Measurements from ENCODE around the gene FAM124A.

The FAM124A gene

GRCh38 chr13:51243832-51244231 lies 21.6 kb downstream of the FAM124A start:
- DNase-seq, result no peak

GRCh38 chr13:51244637-51245405 lies 22.6 kb downstream of the FAM124A start:
- DNase-seq, result no peak

- no peak for DNase-seq
Measured at GRCh38 chr13:51245583-51245982, 23.4 kb downstream of the FAM124A start.

- no peak for DNase-seq
Measured at GRCh38 chr13:51246025-51246417, 23.8 kb downstream of the FAM124A start.

- DNase-seq, result no peak
Measured at GRCh38 chr13:51246418-51247277, 24.4 kb downstream of the FAM124A start.

DNA sequence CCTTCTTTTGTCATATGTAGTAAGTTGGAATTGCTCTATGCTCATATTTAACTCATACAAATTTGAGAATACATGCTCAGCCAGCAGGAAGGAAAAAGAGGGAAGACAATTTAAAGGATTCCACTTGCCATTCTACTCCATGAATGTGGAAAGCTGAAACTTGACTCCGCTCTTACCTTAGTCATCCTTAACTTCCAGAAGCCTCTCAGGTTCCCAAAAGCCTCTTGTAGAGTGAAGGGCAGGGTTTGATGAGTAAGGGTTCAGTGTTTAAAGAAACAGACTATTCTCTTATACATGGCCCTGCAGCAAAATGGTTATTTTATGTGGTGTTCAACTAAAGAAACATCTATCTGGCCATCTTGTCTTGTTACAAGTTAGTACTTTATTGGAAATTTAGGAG lies 27.1 kb downstream of the FAM124A start:
- no peak for DNase-seq

DNA sequence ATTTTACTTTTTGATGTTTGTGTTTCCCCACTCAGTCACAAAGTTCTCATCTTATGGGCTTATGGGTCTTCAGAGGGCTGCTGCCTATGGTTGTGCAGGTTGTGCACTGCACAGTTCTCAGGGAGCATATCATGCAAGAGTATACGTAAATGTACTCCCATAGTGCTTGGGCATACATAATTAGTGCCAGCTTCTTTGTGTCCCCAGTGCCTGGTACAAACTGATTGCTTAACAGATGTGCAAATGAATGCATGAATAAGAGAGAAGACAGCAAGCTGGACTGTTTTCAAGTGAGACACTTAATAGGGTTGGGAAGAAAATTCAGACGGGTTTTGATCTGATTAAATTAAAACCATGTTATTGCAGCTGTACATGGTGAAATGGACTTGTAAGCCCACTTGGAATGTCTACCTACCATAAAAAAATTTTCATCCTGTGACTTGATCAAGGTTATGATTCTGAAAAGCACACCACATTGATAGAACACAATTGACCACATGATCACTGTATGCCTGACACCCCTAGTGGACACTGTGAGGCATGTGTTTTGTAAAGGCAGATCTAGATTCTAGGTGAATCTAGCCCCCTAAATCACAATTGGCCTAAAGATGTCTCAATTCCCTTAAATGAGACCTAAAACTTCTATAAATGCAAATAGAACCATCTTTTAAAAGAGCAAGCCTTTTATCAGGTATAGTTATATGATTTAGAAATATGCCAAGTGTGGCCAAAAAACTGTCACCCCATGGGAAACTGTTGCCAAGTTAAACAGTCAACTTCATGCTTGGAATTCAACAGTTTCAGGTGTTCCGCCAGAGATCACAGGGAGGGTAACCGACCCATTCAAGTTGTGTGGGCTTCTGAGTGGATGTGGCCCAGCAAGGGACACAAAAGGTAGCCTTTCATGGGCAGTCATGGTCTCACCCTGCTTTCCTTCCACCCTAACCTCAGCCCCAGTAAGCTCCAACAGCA lies 27.9 kb downstream of the FAM124A start:
- DNase-seq, result no peak

DNA sequence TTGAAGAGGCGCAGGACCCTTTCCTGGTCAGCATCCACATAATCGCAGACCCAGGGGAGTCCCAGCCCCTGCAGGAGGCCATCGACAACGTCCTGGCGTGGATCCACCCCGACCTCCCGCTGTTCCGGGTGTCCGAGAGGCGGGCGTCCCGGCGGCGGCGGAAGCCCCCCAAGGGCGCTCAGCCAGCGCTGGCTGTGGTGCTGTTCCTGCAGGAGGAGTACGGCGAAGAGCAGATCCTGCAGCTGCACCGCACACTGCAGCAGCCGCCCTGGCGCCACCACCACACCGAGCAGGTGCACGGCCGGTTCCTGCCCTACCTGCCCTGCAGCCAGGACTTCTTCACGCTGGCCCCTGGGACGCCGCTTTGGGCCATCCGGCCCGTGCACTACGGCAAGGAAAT lies 29.3 kb downstream of the FAM124A start:
- DNase-seq, result no peak

DNA sequence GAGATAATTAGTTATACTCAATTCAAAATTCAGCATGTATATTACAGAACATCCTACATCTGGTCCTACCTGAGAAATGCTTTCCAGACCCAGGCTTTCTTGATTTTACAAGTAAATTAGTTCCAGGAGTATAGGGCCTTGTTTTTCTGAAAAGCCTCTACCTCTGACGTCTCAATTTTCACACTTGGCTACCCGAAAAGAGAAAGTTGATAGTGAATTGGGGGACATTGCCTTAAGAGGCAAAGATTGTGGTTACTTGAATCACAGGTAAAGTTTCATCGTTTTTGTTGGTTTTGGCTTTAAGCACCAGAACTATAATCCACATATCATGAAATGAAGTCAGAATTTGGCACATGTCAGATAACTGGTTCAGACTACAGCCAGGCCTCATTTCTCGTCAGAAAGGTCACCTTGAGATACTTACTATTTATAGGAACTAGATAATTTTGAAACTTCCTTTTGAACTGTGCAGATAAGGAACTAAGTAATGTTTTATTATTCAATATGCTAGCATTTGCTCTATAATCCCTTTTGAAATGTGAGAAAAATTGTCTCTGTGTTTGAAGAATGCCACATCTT lies 30.8 kb downstream of the FAM124A start:
- no peak for DNase-seq

GRCh38 chr13:51255556-51255955 lies 33.4 kb downstream of the FAM124A start:
- no peak for DNase-seq

GRCh38 chr13:51257187-51257586 lies 35.0 kb downstream of the FAM124A start:
- no peak for DNase-seq

DNA sequence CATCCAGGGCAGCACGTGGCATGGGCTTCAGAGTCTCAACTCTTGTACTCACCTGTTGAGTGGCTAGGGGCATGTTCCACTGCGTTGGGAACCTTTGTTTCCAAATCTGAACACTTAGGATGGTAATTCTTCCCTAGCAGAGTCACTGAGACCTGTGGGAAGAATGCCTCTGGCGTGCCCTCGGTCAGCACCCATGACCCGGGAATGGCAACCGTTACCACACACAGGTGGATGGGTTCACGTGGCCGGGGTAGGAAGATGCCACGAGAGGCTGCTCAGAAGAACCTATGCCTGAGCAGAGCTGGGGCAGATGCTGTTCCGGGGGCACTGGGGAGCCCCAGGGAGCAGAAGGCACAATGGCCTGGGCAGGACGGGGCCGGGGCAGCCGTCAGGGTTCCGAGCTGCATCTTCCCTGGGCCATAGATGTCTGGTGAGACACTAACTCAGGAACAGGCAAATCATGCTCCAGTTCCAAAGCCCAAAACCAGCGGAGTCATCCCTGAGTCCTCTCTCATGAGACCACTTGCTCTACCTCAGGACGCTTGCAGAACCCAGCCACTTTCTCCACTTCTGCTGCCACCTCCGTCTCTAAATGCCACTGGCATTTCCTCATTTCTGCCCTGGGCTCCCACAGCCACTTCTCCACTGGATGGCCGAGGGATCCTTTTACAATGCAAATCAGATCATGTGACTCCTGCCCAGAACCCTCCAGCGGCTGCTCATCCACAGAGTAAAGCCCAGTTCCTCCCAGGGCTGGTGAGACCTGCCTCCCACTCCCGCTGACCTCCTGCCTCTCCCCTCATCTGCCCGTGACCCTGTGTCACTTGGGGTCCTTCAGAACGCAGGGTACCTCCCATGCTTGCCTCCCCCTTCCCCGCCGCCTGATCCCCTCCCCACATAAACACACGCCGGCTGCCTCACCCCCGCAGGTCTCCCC lies 36.7 kb downstream of the FAM124A start:
- no peak for DNase-seq

GRCh38 chr13:51260154-51260553 lies 38.0 kb downstream of the FAM124A start:
- no peak for DNase-seq

DNA sequence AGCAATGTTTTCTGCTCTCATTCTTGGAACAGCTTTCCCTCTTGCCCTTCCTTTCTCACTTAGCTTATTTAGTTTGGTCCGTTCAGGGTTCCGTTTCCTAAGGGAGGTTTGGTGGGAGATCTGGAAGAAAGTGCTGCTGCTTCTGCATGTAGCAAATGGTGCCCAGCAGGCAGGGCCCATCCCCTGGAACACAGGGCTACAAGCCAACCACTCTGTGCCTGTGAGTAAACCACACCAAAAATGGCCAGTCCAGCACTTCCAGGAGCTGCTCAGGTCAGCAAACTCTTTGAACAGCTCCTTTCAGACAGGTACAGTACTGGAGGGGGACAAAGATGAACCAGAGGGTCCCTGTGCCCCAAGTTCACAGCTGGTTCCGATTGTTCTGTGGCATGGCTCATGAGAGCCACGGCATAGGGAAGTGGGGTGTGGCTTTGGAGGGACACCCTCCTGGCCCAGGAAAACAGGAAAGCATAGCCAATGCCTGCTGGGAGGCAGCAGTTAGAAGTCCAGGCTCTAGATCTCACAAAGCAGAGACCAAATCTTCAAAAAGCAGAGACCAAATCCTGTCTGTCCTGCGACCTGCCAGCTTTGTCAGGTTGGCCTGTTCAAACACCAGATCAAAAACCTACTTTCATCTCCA lies 39.5 kb downstream of the FAM124A start:
- DNase-seq, result no peak

GRCh38 chr13:51262501-51263211 lies 40.5 kb downstream of the FAM124A start:
- no peak for DNase-seq

DNA sequence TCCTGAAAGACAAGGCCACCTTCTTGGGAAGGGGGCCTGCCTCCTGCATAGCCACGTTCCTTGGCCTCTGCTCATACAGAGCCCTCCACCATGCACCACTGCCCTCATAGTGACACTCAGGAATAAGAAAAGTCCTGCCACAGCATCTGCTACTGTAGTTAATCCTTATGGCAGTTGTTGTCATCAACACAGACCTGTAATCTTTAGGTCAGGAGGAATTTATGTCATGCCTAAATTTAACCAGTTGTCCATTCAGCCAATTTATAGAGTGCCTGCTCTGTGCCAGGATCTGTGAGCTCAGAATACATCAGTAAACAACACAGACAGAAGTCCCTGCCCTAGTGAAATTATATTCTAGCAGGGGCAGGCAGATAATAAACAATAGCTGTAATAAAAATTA lies 44.4 kb downstream of the FAM124A start:
- DNase-seq, result no peak

- no peak for DNase-seq
Measured at GRCh38 chr13:51267622-51268021, 45.4 kb downstream of the FAM124A start.

DNA sequence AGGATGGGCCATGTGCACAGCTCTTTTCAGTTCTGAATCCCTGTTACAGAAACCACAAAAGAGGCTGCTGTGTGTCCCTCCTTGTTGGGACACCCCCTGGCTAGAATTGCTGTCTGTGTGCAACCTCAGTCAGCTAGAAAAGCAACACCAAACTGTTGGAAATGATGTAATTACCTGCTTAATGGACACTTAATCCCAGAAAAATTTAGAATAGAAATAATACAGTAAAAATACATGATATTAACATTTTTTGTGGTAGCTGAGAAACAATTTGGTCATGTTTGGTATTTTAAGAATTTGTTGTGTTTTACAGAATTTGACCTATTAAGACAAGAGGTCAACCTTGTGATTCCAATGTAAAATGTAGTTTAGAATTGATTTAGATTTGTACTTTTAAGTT lies 46.8 kb downstream of the FAM124A start:
- DNase-seq, result no peak

- DNase-seq, result no peak
Measured at GRCh38 chr13:51270623-51271415, 48.6 kb downstream of the FAM124A start.
